Retina (tissue), 1 donor: ENCODE data around the gene PCDHA4.
"Not testable (repeated sequence)": the region's sequence is repeated elsewhere in the genome, so short reads cannot be mapped to it uniquely, and the experiment has no call there.

Source experiments
- DNase-seq: peaks from one replicate; pipeline ENCODE4 v3.0.0-alpha.2; 2016

The PCDHA4 gene

DNA sequence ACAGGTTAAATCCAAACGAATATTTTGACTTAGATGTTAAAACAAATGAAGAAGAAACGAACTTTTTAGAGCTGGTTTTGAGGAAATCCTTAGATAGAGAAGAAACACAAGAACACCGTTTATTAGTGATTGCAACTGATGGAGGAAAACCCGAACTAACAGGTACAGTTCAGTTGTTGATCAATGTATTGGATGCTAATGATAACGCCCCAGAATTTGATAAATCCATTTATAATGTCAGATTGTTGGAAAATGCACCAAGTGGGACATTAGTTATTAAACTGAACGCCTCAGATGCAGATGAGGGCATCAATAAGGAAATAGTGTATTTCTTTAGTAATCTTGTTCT is 15.4 kb downstream of the PCDHA4 start:
- no peak for DNase-seq

DNA sequence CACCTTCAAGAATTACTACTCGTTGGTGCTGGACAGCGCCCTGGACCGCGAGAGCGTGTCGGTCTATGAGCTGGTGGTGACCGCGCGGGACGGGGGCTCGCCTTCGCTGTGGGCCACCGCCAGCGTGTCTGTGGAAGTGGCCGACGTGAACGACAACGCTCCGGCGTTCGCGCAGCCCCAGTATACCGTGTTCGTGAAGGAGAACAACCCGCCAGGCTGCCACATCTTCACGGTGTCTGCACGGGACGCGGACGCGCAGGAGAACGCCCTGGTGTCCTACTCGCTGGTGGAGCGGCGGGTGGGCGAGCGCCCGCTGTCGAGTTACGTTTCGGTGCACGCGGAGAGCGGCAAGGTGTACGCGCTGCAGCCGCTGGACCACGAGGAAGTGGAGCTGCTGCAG is 16.1 kb downstream of the PCDHA4 start:
- not testable (repeated sequence) for DNase-seq

DNA sequence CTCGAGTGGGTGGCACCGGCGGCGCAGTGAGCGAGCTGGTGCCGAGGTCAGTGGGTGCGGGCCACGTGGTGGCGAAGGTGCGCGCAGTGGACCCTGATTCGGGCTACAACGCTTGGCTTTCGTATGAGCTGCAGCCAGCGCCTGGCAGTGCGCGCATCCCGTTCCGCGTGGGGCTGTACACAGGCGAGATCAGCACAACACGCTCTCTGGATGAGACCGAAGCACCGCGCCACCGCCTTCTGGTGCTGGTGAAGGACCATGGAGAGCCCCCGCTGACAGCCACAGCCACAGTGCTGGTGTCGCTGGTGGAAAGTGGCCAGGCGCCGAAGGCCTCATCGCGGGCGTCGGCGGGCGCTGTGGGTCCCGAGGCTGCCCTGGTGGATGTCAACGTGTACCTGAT is 16.6 kb downstream of the PCDHA4 start:
- DNase-seq, result no peak

DNA sequence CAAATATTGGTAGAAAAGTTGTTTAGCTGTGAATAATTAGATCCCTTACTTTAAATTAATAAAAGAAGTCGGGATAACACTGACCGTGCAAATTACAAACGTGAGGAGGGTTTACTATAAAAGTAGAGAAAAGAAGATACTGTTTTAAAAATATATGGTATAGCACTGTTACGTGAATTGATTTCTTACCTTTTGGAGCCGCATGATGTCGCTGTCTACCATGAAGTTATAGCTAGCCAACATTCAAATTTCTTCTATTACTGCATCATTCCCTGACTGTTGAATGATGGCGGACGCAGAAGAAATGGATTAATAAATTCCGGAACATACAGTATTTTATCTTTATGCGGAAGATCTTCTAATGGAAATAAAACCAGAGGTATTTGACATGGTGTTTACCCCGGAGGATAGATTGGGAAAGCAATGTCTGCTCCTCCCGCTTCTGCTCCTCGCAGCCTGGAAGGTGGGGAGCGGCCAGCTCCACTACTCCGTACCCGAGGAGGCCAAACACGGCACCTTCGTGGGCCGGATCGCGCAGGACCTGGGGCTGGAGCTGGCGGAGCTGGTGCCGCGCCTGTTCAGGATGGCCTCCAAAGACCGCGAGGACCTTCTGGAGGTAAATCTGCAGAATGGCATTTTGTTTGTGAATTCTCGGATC is 21.0 kb downstream of the PCDHA4 start, which contains the start of gene PCDHA6:
Gene PCDHA6, plus strand, starts transcription at position 257 of the 658 bp plus-strand sequence. Its CDS starts 132 bp downstream, at position 389.
- DNase-seq, result no peak

DNA sequence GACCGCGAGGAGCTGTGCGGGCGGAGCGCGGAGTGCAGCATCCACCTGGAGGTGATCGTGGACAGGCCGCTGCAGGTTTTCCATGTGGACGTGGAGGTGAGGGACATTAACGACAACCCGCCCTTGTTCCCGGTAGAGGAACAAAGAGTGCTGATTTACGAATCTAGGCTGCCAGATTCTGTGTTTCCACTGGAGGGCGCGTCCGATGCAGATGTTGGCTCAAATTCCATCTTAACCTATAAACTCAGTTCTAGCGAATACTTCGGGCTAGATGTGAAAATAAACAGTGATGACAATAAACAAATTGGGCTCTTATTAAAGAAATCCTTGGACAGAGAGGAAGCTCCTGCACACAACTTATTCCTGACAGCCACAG is 21.5 kb downstream of the PCDHA4 start:
- DNase-seq, result no peak

DNA sequence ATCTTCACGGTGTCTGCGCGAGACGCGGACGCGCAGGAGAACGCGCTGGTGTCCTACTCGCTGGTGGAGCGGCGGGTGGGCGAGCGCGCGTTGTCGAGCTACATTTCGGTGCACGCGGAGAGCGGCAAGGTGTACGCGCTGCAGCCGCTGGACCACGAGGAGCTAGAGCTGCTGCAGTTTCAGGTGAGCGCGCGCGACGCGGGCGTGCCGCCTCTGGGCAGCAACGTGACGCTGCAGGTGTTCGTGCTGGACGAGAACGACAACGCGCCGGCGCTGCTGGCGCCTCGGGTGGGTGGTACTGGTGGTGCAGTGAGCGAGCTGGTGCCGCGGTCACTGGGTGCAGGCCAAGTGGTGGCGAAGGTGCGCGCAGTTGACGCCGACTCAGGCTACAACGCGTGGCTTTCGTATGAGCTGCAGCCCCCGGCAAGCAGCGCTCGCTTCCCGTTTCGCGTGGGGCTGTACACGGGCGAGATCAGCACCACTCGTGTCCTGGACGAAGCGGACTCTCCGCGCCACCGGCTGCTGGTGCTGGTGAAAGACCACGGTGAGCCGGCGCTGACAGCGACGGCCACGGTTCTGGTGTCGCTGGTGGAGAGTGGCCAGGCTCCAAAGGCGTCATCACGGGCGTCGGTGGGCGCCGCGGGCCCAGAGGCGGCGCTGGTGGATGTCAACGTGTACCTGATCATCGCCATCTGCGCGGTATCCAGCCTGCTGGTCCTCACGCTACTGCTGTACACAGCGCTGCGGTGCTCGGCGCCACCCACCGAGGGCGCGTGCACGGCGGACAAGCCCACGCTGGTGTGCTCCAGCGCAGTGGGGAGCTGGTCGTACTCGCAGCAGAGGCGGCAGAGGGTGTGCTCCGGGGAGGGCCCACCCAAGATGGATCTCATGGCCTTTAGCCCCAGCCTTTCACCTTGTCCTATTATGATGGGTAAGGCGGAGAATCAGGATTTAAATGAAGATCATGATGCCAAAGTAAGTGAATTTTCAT is 22.9 kb downstream of the PCDHA4 start:
- not testable (repeated sequence) for DNase-seq

DNA sequence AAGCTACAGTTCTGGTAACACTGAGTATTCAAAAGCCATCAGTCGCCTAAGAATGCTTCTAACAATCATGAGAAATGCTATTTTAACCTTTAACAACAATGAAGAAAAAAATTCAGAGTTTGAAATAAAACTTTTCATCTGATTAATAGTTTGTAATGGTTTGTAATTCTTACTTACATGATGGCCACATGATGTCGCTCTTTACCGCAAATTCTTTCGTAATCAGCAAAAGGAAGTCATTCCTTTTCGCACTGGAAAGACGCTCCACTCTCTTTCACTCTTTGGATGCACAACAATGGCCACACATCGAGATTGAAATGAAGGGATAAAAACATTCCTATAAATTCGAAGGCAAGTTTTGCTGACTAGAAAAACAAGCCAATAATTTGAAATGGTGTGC is 27.1 kb downstream of the PCDHA4 start, which contains the start of gene PCDHA7:
Gene PCDHA7, plus strand, starts transcription at position 277 of the 400 bp plus-strand sequence. Its CDS starts 115 bp downstream, at position 392.
- no peak for DNase-seq

DNA sequence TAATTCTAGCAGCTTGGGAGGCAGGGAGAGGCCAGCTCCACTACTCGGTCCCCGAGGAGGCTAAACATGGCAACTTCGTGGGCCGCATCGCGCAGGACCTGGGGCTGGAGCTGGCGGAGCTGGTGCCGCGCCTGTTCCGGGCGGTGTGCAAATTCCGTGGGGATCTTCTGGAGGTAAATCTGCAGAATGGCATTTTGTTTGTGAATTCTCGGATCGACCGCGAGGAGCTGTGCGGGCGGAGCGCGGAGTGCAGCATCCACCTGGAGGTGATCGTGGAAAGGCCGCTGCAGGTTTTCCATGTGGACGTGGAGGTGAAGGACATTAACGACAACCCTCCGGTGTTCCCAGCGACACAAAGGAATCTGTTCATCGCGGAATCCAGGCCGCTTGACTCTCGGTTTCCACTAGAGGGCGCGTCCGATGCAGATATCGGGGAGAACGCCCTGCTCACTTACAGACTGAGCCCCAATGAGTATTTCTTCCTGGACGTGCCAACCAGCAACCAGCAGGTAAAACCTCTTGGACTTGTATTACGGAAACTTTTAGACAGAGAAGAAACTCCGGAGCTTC is 27.7 kb downstream of the PCDHA4 start:
- peak; percentile 20 for DNase-seq

DNA sequence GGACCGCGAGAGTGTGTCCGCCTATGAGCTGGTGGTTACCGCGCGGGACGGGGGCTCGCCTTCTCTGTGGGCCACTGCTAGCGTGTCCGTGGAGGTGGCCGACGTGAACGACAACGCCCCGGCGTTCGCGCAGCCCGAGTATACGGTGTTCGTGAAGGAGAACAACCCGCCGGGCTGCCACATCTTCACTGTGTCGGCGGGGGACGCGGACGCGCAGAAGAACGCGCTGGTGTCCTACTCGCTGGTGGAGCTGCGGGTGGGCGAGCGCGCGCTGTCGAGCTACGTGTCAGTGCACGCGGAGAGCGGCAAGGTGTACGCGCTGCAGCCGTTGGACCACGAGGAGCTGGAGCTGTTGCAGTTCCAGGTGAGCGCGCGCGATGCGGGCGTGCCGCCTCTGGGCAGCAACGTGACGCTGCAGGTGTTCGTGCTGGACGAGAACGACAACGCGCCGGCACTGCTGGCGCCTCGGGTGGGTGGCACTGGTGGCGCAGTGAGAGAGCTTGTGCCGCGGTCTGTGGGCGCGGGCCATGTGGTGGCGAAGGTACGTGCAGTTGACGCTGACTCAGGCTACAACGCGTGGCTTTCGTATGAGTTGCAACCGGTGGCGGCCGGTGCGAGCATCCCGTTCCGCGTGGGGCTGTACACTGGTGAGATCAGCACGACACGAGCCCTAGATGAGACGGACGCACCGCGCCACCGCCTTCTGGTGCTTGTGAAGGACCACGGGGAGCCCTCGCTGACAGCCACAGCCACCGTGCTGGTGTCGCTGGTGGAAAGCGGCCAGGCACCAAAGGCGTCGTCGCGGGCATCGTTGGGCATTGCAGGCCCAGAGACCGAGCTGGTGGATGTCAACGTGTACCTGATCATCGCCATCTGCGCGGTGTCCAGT is 29.0 kb downstream of the PCDHA4 start:
- DNase-seq, result no peak

DNA sequence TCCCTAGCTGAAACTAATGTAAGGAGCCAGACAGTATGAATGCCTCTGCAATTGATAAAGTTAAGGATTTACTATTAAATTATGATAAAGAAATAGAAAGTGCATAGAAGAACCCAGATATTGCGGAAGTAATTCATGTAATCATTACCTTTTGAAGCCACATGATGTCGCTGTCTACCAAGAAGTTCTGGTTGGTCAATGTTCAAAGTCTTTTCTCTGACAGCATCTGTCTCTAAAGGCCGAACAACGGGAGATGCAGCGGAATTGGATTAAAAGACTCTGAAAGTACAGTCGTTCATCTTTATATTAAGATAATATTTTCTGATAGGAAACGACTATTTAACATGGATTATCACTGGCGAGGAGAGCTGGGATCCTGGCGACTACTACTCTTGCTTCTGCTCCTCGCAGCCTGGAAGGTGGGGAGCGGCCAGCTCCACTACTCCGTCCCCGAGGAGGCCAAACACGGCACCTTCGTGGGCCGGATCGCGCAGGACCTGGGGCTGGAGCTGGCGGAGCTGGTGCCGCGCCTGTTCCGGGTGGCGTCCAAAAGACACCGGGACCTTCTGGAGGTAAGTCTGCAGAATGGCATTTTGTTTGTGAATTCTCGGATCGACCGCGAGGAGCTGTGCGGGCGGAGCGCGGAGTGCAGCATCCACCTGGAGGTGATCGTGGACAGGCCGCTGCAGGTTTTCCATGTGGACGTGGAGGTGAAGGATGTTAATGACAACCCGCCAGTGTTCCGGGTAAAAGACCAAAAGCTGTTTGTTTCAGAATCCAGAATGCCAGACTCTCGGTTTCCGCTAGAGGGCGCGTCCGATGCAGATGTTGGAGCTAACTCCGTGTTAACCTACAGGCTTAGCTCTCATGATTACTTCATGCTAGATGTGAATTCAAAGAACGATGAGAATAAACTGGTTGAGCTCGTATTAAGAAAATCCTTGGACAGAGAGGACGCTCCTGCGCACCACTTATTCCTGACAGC is 34.4 kb downstream of the PCDHA4 start, which contains the start of gene PCDHA8:
Gene PCDHA8, plus strand, starts transcription at position 210 of the 985 bp plus-strand sequence. Its CDS starts 135 bp downstream, at position 345.
- no peak for DNase-seq

DNA sequence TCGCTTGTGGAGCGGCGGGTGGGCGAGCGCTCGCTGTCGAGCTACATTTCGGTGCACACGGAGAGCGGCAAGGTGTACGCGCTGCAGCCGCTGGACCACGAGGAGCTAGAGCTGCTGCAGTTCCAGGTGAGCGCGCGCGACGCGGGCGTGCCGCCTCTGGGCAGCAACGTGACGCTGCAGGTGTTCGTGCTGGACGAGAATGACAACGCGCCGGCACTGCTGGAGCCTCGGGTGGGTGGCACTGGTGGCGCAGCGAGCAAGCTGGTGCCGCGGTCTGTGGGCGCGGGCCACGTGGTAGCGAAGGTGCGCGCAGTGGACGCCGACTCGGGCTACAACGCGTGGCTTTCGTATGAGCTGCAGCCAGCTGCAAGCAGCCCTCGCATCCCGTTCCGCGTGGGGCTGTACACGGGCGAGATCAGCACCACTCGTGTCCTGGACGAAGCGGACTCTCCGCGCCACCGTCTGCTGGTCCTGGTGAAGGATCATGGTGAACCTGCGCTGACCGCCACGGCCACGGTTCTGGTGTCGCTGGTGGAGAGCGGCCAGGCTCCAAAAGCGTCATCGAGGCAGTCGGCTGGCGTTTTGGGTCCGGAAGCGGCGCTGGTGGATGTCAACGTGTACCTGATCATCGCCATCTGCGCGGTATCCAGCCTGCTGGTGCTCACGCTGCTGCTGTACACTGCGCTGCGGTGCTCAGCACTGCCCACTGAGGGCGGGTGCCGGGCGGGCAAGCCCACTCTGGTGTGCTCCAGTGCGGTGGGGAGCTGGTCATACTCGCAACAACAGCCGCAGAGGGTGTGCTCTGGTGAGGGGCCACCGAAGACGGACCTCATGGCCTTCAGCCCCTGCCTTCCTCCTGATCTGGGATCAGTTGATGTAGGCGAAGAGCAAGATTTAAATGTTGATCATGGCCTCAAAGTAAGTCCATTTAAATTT is 36.2 kb downstream of the PCDHA4 start:
- DNase-seq, result no peak

DNA sequence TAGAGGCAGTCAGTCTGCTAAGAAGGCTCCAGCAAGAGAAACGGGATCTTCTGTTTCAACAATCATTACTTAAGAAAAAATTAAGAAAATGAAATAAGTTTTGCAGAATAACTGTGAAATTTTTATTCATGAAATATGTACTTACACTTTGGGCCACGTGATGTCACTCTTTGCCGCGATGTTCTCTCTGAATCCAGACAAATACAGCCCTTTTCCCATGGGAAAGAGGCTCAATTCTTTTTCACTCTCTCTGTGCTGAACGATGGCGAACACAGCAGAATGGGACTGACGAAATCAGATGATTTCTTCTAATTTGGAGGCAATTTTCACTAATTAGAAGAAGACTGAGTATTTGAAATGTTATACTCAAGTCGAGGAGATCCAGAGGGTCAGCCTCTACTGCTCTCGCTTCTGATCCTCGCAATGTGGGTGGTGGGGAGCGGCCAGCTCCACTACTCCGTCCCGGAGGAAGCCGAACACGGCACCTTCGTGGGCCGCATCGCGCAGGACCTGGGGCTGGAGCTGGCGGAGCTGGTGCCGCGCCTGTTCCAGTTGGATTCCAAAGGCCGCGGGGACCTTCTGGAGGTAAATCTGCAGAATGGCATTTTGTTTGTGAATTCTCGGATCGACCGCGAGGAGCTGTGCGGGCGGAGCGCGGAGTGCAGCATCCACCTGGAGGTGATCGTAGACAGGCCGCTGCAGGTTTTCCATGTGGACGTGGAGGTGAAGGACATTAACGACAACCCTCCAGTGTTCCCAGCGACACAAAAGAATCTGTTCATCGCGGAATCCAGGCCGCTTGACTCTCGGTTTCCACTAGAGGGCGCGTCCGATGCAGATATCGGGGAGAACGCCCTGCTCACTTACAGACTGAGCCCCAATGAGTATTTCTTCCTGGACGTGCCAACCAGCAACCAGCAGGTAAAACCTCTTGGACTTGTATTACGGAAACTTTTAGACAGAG is 41.6 kb downstream of the PCDHA4 start, which contains the start of gene PCDHA9:
Gene PCDHA9, plus strand, starts transcription at position 244 of the 964 bp plus-strand sequence. Its CDS starts 114 bp downstream, at position 358.
- DNase-seq, result not testable (repeated sequence)

DNA sequence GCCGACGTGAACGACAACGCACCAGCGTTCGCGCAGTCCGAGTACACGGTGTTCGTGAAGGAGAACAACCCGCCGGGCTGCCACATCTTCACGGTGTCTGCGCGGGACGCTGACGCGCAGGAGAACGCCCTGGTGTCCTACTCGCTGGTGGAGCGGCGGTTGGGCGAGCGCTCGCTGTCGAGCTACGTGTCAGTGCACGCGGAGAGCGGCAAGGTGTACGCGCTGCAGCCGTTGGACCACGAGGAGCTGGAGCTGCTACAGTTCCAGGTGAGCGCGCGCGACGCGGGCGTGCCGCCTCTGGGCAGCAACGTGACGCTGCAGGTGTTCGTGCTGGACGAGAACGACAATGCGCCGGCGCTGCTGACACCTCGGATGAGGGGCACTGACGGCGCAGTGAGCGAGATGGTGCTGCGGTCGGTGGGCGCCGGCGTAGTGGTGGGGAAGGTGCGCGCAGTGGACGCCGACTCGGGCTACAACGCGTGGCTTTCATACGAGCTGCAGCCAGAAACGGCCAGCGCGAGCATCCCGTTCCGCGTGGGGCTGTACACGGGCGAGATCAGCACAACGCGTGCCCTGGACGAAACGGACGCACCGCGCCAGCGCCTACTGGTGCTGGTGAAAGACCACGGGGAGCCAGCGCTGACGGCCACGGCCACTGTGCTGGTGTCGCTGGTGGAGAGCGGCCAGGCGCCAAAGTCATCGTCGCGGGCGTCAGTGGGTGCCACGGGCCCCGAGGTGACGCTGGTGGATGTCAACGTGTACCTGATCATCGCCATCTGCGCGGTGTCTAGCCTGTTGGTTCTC is 43.2 kb downstream of the PCDHA4 start:
- not testable (repeated sequence) for DNase-seq

DNA sequence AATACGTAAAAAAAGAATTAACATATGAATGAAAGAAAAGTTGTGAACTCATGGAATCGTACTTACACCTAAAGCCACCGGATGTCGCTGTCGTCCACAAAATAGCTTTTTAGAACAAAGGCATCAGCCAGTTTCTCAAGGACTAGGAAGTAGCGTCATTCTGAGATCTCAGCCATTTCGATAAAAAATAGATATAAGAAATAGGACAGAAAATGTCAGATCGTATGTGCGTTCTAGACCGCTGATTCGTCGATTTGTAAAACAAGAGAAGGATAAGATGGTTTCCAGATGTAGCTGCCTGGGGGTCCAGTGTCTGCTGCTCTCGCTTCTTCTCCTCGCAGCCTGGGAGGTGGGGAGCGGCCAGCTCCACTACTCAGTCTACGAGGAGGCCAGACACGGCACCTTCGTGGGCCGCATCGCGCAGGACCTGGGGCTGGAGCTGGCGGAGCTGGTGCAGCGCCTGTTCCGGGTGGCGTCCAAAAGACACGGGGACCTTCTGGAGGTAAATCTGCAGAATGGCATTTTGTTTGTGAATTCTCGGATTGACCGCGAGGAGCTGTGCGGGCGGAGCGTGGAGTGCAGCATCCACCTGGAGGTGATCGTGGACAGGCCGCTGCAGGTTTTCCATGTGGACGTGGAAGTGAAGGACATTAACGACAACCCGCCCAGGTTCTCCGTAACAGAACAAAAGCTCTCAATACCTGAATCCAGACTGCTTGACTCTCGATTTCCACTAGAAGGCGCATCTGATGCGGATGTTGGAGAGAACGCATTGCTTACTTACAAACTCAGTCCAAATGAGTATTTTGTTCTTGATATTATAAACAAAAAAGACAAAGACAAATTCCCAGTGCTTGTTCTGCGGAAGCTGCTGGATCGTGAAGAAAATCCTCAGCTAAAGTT is 49.2 kb downstream of the PCDHA4 start, which contains the start of gene PCDHA10:
Gene PCDHA10, plus strand, starts transcription at position 126 of the 903 bp plus-strand sequence. Its CDS starts 152 bp downstream, at position 278.
- DNase-seq, result peak; percentile 32

DNA sequence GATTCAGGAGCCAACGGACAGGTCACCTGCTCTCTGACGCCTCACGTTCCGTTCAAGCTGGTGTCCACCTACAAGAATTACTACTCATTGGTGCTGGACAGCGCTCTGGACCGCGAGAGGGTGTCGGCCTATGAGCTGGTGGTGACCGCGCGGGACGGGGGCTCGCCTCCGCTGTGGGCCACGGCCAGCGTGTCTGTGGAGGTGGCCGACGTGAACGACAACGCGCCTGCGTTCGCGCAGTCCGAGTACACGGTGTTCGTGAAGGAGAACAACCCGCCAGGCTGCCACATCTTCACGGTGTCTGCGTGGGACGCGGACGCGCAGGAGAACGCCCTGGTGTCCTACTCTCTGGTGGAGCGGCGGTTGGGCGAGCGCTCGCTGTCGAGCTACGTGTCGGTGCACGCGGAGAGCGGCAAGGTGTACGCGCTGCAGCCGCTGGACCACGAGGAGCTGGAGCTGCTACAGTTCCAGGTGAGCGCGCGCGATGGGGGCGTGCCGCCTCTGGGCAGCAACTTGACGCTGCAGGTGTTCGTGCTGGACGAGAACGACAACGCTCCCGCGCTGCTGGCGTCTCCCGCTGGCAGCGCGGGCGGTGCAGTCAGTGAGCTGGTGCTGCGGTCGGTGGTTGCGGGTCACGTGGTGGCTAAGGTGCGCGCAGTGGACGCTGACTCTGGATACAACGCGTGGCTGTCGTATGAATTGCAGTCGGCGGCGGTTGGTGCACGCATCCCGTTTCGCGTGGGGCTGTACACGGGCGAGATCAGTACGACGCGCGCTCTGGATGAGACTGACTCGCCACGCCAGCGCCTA is 50.5 kb downstream of the PCDHA4 start:
- no peak for DNase-seq

DNA sequence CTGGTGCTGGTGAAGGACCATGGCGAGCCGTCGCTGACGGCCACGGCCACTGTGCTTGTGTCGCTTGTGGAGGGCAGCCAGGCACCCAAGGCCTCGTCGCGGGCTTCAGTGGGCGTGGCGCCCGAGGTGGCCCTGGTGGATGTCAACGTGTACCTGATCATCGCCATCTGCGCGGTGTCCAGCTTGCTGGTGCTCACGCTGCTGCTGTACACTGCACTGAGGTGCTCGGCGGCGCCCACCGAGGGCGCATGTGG is 51.0 kb downstream of the PCDHA4 start:
- DNase-seq, result no peak
